Suppressor macrophage treated with lipopolysaccharide for 1 hour (primary cell): ENCODE data around the gene TRIM41.
"Not testable (repeated sequence)": the region's sequence is repeated elsewhere in the genome, so short reads cannot be mapped to it uniquely, and the experiment has no call there.

Experiments used
- DNase-seq, 3 donors: peaks; one replicate each; pipeline ENCODE4 v3.0.0-alpha.2; 2020 to 2022

The TRIM41 gene

GRCh38 chr5:181193656-181194055 is 29.4 kb upstream of the TRIM41 start:
- DNase-seq: no peak

- DNase-seq: no peak
Observed at GRCh38 chr5:181194489-181195248, 28.4 kb upstream of the TRIM41 start.

- DNase-seq: no peak
Observed at GRCh38 chr5:181195249-181195761, 27.8 kb upstream of the TRIM41 start.

DNA sequence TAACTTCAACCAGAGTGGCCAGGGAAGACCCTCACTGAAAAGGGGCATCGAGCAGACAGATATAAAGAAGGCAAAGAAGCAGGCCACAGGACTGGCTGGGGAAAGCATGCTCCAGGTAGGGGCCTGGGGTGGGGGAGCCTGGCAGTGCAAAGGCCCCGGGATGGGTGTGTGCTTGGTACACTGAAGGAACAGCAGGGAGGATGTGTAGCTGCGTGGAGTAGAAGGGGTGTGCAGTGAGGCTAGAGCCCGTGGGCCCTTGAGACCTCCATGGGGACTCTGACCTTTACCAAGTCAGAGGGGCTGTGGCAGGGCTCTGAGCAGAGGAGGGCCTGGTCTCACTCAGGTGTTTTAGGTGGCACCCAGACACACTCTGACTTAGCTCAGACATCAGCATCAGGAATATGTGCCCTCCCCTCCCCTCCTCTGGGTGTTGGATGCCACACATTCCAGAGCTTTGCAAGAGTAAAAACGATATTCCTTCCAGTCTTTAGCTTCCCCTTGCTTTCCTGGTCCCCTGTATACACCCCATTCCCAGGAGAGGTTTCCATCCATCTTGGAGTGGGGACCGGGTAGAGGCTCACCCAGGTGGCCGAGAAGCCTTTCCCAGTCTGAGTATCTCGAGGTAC is 25.6 kb upstream of the TRIM41 start:
- no peak for DNase-seq

GRCh38 chr5:181198106-181198685 is 24.9 kb upstream of the TRIM41 start:
- no peak for DNase-seq

DNA sequence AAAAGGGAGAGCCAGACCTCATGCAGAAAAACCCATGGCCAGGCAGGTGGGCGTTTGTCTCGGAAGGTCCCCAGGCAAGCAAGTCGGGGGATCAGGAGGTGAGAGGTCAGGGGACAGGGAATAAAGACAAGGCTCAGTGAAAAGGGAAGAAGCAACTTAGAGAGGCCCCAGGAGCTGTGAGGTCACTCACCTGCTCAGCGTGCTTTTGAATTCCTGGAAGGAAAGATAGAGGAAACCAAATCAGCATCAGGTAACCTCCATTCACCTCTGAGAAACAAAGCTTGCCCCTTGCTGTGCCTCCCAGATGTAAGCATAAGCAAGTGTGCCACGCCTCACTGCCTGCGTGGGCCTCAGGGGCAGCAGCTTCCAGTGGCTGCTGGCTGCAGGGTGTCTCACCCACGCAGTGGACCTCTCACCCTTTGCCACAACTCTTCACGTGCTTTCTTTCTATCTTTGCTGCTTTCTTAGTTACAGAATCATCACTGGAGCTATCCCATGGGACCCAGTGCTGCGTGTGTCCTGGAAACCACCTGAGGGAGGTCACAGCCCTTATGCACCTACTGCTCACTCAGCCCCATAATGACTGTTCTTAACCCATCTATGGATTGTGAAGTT is 24.1 kb upstream of the TRIM41 start:
- no peak for DNase-seq

- peak in 1 of 3 donors; percentile 44 for DNase-seq
Observed at GRCh38 chr5:181199881-181200638, 23.0 kb upstream of the TRIM41 start.

GRCh38 chr5:181200816-181201215 is 22.3 kb upstream of the TRIM41 start:
- no peak for DNase-seq

DNA sequence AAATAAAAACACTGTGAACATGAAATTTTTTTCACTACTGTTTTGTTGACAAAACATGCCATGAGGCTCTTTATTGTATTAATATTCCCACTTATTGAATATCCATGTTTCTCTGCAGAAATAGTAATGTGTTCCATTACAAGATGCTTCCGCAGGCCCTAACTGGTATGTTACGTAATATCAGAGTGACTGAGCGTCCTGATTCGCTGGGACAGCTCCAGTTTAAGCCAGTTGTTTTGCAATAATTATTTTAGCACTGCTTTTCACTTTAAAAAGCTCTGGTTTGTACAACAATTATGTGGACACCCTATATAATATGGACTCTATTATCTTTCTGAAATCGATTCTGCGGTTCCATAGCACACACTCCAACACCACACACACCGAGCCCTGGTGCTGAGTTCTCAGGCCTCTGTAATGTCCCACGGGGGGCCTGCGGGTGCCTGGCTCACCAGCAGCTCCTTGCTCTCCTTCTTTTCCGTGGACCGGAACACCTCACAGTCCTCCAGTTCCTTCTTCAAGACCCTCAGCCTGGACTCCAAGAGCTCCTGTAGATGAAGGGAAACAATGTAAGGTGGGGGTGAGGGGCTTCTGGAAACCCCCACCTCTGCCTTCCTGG is 19.9 kb upstream of the TRIM41 start:
- DNase-seq: peak; percentile 65 to 83 (median 78)

DNA sequence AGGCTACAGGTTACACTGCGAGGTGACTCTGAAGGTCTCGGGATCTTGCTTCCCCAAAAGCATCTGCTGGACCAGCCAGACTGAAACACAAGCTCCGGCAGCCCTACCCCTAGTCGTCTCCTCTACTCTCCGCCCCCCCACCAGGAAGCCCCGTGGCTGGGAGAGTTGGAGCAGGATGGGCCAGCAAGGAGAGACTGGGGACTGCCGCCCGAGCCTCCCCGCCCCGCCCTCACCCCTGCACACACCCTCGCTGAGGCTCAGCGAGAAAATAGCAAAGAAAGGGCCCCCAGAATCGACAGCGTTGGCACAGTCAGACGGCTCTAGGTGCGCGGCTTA is 19.3 kb upstream of the TRIM41 start:
- DNase-seq: no peak

- peak in 1 of 3 donors; percentile 44 for DNase-seq
Observed at GRCh38 chr5:181204113-181204825, 18.8 kb upstream of the TRIM41 start.

DNA sequence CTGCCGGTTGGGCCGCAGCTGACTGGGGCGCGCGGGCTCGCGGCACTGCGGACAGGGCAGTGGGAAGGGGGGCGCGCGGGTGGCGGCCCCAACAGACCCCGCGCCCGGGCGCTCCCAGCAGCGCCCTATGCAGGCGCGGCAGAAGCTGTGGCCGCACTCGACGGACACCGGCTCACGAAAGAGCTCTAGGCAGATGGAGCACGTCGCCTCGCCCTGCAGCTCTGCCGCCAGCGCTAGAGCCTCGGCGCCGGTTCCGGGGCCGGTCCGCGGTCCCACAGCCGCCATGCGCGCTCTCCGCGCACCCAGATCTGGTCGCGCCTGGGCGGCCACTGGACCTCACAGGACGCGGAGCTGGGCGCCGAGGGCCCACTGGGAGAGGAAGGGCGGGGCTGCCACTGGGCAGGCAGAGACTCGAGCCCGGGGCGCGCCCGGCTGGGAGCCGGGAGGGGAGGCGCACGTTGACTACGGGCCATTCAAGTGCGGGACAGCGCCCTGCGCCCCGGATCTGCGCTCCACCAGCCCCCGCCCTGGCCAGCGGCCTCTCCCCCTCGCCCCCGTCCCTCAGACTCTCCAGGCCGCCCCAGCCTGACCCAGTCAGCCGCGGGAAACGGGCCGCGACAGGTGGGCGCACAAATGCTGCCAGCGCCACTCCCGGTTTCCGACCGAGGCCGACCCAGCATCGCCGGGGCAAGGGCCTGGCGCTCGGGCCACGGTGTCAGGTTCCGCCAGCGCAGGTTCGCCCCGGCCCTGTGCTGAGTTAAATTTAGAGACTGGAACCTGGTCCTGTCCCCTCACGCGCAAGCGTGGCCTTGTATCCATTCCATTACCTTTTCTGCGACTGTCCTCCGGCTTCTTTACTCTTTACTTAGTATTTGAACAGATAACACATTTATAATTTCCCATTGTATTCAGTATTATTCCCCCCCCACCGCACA is 18.0 kb upstream of the TRIM41 start, which contains the start of gene TRIM7:
TSS of gene TRIM7 (minus strand) at position 371 of the 935 bp plus-strand sequence. CDS start at position 285, 86 bp downstream.
- DNase-seq: peak; percentile 60 to 82 (median 73)

GRCh38 chr5:181205761-181206649 is 17.1 kb upstream of the TRIM41 start:
- no peak for DNase-seq

DNA sequence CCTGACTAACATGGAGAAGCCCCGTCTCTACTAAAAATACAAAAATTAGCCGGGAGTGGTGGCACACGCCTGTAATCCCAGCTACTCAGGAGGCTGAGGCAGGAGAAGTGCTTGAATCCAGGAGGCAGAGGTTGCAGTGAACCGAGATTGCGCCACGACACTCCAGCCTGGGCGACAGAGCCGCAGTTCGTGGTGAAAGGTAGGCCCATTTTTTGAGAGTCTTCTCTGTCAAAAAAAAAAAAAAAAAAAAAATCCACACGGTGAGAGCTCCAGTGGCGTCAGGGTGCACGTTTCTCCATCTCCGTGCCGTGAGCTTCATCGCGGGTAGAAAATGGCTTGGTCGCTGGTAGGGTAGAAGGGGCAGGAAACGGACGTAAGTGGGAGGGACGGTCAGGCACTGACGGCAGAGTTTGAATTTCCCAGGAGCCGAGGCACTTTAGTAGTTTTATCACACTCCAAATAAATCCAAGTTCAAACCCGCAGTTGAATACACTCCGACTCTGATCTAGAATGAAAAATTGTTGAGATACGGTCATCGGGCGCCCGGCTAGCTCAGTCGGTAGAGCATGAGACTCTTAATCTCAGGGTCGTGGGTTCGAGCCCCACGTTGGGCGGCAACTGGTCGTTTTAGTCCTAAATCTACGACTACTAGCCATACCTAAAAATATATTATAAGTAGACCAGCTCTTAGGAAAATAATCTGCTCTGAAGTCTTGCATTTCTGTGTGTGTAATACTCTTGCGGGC is 15.7 kb upstream of the TRIM41 start:
- peak; percentile 85 to 90 (median 87) for DNase-seq

GRCh38 chr5:181207960-181208253 is 15.2 kb upstream of the TRIM41 start:
- DNase-seq: no peak

- not testable (repeated sequence) for DNase-seq
Observed at GRCh38 chr5:181209006-181209405, 14.1 kb upstream of the TRIM41 start.

GRCh38 chr5:181210148-181210547 is 12.9 kb upstream of the TRIM41 start:
- not testable (repeated sequence) for DNase-seq

- not testable (repeated sequence) for DNase-seq
Observed at GRCh38 chr5:181210698-181211097, 12.4 kb upstream of the TRIM41 start.

GRCh38 chr5:181211208-181211607 is 11.9 kb upstream of the TRIM41 start:
- DNase-seq: no peak
